GM12874 (cell line): Measurements from ENCODE around the gene EFCC1.

ENCODE experiments used
- CTCF ChIP-seq: IDR thresholded peaks from 2 replicates; pipeline ENCODE4 v1.5.1; 2011; ENCODE audit warnings: low read depth, mild to moderate bottlenecking, control low read depth, low read length, moderate library complexity; ENCODE audit not compliant: insufficient read depth

The EFCC1 gene, protein sequence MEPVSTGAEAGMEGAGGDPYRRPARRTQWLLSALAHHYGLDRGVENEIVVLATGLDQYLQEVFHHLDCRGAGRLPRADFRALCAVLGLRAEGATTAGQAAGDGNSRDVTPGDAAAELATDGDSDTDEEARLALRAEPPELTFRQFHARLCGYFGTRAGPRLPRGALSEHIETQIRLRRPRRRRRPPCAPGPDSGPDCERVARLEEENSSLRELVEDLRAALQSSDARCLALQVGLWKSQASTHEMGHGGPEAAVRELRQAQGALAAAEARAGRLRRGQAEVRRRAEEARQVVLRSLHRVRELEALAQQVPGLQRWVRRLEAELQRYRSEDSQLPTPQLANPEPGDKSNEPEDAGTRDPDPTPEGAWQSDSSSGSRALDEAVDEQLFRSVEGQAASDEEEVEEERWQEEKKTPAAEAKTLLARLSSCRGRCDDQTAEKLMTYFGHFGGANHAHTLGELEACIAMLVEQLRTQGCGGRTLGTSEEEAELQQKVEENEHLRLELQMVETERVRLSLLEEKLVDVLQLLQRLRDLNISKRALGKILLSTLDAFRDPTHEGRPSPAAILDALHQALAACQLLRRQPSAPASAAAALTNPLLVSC

GRCh38 chr3:129001101-129001805 lies at the start of gene EFCC1:
EFCC1 (plus strand) TSS chr3:129001304; CDS start chr3:129001629, 325 bp downstream.
- TF ChIP-seq CTCF = no peak

DNA sequence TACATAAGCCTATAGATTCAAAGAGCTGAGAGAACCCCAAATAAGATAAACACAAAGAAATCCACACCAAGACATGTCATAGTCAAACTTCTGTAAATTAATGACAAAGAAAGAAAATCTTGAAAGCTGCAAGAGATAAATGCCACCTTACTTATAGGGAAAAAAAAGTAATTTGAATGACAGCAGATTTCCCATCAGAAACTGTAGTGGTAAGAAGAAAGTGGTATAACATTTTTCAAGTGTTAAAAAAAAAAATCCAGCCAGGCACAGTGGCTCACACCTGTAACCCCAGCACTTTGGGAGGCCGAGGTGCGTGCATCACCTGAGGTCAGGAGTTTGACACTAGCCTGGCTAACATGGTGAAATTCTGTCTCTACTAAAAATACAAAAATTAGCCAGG lies 44.7 kb upstream of the EFCC1 start:
- no peak for TF ChIP-seq CTCF

- TF ChIP-seq CTCF = no peak
Observed at GRCh38 chr3:128965280-128965679, 35.8 kb upstream of the EFCC1 start.

DNA sequence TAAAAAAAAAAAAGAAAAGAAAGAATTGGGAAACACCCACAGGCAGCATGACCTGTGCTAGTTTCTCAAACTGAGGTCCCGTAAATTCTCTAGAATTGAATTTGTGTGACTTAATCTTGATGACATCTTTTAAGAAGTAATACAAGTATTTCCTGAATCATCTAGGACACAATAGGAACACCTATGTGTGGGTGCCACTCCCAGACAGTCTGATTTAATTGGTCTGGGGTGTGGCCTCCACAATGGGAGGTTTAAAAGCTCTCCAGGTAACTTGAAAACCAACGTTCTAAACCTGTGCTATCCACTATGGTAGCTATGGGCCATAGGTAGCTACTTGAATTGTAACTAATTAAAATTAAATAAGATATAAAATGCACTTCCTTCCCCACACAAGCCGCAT lies 35.3 kb upstream of the EFCC1 start:
- TF ChIP-seq CTCF = no peak

GRCh38 chr3:128967748-128968355 lies 33.3 kb upstream of the EFCC1 start:
- no peak for TF ChIP-seq CTCF

GRCh38 chr3:128969993-128970739 lies 30.9 kb upstream of the EFCC1 start:
- TF ChIP-seq CTCF = peak; percentile 84

GRCh38 chr3:128970740-128971047 lies 30.4 kb upstream of the EFCC1 start:
- TF ChIP-seq CTCF = no peak
